Limb (tissue), 2 donors: ENCODE data around the gene CLDND2.

ENCODE experiments used
- DNase-seq, 2 donors: peaks; one replicate each; pipeline ENCODE4 v3.0.0-alpha.2; 2016; ENCODE audit errors: extremely low spot score in 2 of 2

CLDND2 gene

DNA sequence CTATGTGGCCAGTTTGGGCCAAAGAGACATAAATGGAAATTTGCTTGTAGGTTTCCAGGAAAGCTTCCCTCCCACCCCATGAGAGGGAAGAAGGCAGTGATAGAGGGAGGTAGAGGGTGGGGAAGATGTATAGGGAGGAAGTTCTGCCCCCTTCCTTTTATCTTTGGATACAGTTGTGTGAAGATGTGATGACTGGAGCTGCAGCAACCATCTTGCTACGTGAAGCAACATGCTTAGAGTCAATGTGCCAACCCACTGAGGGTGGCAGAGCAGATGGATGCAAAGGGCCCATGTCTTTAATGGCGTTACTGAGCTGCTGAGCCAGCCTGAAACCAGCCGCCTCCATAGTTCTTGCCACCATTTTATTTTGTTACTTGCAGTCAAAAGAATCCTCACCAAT lies 37.6 kb downstream of the CLDND2 start:
- no peak for DNase-seq

DNA sequence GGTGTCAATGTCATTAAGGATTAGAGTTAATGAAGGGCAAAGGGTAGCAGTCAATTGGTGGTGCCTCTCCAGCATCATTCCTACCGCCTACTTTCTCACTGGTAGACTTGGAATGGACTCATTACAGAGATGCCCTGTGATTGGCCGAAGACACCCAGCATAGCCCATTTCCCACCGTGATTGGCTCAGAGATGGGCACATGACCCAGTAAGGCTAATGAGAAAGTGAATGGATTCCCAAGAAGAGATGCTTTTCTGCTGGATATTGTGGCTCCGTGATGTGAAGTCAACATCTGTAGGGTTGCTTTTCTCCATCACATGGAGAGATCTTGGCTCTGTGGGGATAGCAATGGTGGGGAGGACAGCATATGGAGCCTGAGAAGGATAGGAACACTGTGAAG lies 38.4 kb downstream of the CLDND2 start:
- DNase-seq = no peak

DNA sequence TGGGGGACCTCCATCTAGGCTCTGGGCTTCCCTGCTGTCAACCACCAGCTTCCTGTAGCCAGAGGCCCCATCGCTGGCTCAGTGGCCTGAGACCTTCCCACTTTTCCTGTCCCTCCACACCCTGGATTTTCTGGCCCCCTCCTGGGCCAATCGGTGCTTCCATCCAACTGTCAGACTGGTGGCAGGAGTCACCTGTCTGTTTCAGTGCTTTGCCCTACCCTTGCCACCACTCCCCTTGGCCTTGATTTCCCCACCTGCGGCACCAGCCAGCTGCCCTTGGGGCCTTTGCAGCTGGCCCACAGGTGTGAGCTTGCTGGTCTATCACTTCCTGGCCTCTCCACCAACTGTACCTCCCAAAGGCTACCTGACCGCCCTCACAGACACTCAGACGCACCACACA lies 39.4 kb downstream of the CLDND2 start:
- DNase-seq = no peak

DNA sequence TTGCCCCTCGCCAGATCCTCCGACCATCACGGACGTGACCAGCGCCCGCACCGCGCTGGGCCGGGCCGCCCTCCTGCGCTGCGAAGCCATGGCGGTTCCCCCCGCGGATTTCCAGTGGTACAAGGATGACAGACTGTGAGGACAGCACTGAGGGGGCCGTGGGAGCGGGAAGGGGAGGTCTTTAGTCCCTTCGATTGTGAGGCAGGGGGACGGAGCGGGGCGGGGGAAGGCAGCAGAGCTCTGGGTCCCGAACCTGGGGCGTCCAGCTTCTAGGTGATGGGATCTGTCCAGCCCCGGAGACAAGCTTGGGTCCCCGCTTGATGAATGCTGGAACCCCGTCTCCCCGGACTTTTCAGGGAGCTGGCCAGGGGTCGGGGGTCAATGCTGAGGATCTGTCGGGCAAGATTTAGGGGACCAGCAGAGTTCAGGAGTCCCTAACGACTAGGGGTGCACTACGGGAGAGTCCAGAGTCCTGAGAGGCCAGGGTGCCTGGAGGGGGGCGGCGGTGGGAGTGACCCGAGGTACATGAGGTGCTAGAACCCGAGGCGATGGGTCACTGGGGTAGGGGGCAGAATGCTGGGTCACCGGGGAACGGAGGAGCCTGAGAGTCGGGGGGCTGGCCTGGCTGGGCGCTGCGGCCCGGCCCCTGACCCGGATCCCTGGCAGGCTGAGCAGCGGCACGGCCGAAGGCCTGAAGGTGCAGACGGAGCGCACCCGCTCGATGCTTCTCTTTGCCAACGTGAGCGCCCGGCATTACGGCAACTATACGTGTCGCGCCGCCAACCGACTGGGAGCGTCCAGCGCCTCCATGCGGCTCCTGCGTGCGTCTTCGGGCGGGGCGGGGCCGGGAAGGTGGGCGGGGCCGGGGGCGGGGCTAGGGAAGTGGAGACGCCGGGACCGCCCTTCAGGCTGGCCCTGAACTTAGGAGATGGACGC lies 41.5 kb downstream of the CLDND2 start:
- peak; percentile 23 to 80 for DNase-seq

DNA sequence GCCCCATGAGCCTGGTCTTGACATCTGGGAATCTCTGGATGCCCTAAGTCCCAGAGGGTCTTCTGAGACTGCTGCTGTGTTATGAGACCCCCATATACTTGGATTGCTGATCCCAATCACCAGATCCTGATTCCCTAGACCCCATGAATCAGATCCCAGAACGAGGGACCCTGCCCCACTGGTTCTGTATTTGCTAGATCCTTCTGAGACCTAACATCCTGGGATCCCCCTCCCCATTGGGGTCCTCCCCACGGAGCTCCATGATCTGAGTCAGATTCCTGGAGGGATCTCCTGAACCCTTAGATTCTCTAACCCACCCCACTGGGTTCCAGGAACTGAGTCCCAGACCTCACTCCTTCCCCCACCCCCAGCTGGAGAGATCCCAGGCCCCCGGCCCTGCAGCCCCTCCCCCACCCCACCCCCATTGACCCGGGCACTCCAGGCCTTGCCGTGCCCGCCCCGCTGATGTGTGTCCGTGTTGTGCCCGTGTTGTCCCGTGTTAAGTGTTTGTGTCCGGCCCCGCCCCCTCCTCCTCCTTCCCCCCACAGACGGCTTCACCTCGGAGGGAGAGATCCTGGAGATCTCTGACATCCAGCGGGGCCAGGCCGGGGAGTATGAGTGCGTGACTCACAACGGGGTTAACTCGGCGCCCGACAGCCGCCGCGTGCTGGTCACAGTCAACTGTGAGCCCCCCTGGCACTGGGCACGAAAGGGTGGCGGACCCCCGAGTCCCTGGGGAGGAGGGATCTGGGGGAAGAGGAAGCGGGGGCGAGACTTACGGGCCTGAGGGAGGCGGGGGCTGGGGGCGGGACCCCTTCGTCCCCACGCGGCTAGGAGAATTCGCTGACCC lies 42.4 kb downstream of the CLDND2 start:
- no peak for DNase-seq

DNA sequence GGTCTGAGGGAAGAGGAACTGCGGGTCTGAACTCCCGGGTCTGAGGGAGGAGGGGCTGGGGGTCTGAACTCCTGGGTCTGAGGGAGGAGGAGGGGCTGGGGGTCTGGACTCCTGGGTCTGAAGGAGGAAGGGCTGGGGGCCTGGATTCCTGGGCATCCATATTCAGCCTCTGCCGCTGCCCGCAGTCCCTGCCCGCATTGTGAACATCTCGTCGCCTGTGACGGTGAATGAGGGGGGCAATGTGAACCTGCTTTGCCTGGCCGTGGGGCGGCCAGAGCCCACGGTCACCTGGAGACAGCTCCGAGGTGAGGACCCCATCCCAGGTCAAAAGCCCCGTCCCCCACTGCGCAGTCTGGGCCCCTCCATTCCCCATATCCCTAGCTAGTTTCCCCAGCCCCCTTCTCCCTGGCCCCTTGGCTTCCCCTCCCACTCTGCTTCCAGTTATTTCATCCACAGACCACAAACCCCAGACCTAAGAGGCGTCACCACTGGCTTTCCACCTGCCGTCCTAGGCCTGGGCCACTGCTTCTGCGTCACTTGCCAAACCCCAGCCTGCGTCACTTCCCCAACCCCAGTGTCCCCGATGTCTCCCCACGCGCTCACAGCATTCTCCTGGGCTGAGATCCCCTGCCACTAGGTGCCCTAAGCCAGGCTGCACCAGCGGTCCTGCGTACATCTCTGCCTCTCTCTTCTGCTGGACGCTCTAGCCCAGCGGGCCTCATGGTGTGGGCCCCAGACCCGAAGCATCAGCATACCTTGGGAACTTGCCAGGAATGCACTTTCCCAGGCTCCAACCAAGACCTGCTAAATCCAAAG lies 43.4 kb downstream of the CLDND2 start:
- no peak for DNase-seq

DNA sequence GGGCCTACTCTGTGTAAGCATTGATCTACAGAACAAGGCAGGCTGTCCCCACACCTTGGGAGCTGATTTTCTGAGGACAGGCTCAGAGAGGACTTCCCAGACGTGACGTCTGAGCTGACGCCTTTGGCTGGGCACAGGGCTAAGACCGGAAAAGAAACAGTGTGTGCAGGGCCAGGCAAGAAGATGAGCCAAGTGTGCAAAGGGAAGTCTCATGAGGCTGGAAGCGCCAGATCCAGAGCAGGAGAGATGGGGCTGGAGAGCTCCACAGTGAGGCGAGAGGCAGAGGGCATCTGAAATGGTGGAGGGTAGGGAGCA lies 44.7 kb downstream of the CLDND2 start:
- no peak for DNase-seq

DNA sequence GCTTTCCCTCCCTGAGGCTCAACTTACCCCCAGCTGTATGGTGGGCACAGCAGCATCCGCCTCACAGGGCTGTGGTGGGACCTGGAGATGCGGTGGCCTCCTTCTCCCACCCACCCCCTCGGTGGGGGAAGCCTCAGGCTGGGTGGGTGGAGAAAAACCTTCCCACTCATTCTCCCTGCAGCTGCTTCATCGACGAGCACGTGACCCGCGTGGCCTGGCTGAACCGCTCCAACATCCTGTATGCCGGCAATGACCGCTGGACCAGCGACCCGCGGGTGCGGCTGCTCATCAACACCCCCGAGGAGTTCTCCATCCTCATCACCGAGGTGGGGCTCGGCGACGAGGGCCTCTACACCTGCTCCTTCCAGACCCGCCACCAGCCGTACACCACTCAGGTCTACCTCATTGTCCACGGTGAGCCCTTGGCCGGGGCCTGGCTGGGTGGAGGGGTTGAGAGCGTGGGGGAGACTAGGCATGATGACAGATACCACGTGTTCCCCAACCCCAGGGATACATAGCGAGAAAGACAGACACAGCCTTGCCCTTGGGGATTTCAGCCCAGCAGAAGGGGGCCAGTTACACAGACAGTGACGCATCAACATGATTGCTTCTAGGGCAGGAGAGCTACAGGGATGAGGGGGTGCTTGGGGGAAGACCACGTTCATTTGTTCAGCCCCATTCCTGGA lies 45.2 kb downstream of the CLDND2 start:
- DNase-seq = no peak

DNA sequence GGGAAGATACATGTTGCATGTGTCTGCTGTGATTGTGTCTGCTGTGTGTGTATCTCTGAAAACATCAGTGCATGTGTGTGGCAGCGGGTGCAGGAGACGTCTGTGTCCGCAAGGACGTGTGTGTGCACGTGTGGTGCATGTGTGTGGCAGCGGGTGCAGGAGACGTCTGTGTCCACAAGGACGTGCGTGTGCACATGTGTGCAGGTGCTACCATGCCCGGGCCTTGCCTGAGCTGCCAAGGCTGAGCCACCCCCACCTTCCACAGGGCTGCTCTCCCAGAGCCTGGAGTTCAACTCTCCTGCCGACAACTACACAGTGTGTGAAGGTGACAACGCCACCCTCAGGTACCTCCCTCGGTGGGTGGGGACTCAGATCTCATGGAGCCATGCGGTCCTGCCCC lies 47.0 kb downstream of the CLDND2 start:
- DNase-seq = no peak

DNA sequence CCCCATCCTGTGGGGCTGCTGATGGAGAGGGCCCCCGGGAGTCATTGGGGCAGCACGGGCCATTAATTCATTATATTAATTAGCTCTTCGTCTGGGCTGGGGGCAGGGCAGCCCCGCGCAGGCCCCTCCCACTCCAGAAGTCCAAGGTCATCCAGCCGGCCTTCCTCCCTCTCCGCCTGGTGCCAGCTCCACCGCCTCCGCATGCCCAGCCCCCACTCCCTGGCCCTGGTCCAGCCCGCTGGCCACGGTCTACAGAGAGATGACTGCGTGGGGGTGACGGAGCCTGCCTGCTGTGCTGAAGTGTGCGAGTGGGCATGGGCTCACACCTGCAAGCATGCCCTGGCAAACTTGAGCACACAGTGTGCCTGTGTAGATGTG lies 48.5 kb downstream of the CLDND2 start:
- peak in 1 of 2 donors; percentile 68 for DNase-seq

DNA sequence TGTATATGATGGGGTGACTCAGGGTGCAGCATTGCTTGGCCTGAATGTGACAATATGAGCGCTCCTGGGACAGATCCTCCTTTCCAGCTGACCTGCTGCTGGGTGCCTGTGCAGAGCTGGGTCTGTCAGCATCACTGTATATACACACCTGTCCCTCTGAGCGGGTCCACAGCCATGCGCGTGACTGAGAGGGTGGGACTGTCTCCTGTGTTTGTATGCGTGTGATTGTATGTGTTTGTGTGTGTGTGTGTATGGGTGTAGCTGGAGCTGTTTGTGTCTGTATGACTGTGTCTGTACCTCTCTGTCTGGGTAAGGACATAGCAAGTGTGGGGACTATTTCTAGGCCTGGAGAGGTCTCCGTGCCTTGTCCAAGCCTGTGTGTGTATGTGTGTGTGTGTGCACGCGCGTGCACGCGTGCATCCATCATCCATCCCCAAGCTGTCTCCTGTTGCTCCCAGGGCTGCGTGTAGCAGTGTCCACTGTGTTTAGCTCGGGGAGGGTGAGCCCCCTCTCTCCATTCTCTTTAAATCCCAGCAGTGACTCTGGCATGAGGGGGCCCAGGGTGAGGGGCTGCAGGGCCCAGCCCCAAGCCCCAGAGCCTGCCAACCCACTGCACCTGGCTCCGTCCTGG lies 49.0 kb downstream of the CLDND2 start:
- DNase-seq = no peak

DNA sequence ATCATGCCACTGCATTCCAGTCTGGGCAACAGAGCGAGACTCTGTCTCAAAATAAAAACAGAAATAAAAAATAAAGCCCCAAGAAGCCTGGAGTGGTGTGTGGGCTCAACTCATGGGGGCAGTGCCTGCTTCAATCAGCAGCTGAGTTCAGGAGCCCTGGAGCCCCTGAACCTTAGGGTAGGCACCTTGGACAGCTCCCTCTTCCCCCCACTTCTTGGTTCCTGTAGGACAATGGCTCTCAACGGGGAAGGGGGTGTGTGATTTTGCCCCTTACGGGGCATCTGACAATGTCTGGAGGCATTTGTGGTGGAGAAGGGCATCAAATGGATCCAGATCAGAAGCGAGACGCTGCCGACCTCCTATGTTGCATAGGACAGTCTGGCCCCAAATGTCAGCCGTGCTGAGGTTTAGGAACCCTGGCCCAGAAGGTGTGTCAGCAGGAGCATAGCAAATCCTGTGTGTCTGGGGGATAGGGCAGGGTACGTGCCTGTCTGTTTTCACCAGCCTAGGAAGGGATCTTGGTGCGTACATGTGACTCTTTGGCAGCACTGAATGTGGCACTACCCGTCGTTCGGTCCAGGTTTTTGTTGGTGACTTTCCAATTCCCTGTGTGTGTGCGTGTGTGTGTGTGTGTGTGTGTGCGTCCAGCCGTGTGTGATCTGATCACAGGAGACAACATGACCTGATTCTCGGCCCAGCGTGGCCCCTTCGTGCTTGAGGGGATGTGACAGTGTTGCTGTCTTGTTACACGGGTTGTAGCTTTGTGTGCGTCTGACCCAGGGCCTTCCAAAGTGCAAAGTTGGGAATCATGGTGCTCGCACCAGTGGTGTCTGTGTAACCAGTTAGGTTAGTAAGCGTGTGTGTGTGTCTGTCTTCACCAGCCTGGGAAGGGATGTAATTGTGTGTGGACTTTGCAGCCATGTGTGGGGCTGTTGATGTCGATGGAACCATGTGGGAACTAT lies 49.8 kb downstream of the CLDND2 start:
- DNase-seq = no peak

DNA sequence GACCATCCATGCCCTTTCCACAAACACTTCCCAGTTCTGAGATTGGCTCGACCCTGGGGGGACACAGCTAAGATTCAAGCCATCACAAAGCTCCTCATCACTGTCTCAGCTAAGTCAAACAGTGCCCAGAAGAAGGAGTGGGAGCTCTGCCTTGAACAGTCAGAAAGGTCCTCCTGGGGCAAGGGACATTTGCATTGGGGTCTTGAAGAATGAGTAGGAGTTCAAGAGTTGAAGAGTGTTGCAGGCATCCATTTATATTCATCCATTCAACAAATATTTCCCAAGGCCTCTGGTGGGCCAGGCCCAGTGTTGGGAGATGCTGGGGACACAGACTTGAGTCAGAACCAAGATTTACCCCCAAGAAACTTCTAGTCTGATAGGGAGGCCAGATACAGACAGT lies 50.8 kb downstream of the CLDND2 start:
- no peak for DNase-seq

DNA sequence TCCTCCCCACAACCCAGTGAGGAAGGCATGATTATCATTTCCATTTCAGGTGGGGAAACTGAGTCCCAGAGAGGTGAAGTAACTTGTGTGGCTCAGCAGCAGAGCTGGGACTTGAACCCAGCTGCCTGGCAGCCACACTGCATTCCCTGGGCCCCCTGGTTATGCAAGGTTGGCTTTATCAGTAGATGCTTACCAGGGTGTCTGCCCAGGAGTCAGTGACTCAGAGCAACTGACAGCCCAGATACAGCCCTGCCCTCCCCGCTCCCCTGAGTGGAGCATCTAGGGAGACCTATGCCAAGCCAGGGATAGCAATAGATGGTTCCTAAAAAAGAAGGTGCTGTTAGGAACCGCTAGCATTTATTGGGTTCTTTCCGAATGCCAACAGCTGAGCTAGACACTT lies 51.4 kb downstream of the CLDND2 start:
- no peak for DNase-seq
